KOPT-K1 (cell line): Measurements from ENCODE around the gene CHI3L1.

Experiments
- H3K27ac ChIP-seq: fragments of 200-600 bp; sonication (generic); 2 replicates; pipeline ENCODE4 v1.5.1; 2016; ENCODE audit warnings: antibody characterized with exemption, mild to moderate bottlenecking, low read depth, low read length; ENCODE audit not compliant: poor library complexity, severe bottlenecking
- H3K36me3 ChIP-seq: fragments of 200-600 bp; sonication (generic); 2 replicates; pipeline ENCODE4 v1.5.1; 2017; ENCODE audit warnings: antibody characterized with exemption, mild to moderate bottlenecking, low read length, moderate library complexity; ENCODE audit not compliant: insufficient read depth
- H3K9me3 ChIP-seq: fragments of 200-600 bp; sonication (generic); 2 replicates; pipeline ENCODE4 v1.5.1; 2017; ENCODE audit warnings: antibody characterized with exemption, low read length, mild to moderate bottlenecking; ENCODE audit not compliant: insufficient read depth, poor library complexity, severe bottlenecking

Gene CHI3L1

DNA sequence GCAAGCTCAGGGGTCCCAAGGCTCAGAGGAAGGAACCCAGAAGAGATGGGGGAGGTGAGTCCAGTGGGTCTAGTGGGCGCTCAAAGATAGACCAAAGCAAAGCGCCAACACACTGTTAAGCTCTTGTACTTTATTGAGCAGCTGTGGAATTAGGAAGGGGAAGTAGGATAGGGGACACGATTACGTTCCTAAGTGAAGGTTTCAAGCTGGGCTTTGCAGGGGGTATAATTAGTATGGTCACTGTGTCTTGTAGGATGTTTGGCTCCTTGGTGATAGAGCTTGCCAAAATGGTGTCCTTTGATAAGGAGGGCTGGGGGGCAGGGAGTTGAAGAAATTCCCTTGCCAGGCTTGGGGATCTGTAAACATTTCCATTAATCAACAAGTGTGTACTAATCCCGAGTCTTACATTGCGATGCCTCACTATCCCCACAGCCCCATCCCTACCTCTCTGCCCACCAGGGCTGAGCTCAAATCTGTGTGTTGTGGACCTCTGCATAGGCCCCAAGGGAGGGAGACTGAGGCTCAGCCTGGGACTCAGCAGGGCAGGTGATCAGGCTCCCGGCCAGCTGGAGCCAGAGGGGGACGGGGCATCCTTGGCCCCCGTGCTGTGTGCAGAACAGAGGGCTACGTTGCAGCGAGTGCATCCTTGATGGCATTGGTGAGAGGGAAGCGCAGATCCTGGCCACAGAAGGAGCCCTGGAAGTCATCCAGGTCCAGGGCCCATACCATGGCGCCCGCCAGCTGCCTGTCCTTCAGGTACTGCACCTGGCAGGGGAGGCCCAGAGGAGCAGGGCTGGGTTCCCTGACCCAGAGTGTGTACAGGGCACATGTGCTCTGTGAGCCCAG, 7.5 kb downstream of the CHI3L1 start:
- Histone ChIP-seq H3K9me3 (no peaks in the 10 kb centered on the region), H3K27ac (no peak overlapping the region), H3K36me3 (no peaks in the 10 kb centered on the region)

DNA sequence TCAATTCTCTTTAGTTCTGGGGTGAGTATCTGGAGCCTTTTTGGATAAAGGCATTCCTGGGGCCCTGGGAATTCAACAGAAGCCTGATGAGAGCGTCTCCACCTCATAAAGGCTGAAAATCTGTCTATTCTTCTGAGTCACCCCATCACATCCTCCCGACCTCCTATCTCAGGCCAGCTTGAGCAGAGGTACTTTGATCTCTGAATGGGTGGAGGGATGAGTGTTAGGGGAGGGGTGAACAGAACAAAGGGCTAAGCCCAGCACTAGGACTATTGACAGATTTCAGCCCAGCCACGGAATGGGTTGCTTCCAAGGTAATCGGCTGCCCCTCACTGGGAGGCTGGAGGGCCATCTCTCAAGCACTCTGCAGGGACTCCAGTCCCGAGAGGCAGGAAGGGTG, 8.4 kb downstream of the CHI3L1 start:
- Histone ChIP-seq H3K9me3 (no peaks in the 10 kb centered on the region), H3K36me3 (no peaks in the 10 kb centered on the region), H3K27ac (no peak overlapping the region)

DNA sequence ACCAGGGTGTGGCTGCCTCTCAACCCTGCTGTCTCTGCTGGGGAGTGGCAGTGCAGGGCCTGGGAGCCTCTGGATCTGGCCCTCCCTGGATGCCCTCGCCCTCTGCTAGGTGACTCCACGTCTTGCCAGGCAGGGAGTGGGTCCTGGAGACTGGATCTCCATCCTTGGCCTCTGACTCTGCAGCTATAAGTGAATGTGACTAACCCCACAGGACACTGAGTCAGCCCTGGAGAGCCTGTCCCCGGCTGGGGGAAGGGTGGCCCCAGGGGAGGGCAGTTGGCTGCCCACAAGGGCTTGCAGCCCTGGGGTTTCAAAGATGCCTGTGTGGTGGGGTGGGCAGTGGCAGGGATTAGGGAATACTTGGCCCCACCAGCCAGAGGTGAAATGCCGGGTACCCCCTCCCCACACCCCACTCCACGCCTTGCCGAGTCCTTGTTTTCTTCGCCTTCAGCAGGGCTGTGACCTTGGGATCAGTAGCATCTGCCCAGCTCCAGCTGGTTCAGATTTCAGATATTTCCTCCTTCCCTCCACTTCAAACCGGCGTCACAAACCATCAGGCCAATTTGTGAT, 8.9 kb downstream of the CHI3L1 start:
- no peaks in the 10 kb centered on the region for H3K36me3 ChIP-seq
- H3K27ac ChIP-seq = no peak overlapping the region

DNA sequence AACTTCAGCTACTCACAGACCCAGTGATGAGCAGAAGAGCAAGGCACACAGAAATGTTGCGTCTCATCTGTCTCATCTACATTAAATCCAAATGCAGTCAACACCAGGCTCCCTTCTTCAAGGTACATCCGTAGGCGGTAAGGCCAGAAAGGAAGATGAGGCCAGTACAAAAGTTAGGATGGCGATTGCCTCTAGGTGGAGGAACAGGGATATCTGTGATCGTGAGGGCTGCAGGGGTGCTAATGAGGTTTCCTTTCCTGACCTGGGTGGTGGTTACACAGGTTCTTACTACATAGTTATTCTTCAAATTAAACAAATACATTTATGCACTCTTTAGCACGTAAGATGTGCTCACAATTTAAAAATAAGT, 9.5 kb downstream of the CHI3L1 start:
- Histone ChIP-seq H3K36me3 (no peaks in the 10 kb centered on the region), H3K27ac (no peak overlapping the region), H3K9me3 (no peaks in the 10 kb centered on the region)

More for the DNA sequence above, 8.9 kb downstream of the CHI3L1 start:
- H3K9me3 ChIP-seq = no peaks in the 10 kb centered on the region

DNA sequence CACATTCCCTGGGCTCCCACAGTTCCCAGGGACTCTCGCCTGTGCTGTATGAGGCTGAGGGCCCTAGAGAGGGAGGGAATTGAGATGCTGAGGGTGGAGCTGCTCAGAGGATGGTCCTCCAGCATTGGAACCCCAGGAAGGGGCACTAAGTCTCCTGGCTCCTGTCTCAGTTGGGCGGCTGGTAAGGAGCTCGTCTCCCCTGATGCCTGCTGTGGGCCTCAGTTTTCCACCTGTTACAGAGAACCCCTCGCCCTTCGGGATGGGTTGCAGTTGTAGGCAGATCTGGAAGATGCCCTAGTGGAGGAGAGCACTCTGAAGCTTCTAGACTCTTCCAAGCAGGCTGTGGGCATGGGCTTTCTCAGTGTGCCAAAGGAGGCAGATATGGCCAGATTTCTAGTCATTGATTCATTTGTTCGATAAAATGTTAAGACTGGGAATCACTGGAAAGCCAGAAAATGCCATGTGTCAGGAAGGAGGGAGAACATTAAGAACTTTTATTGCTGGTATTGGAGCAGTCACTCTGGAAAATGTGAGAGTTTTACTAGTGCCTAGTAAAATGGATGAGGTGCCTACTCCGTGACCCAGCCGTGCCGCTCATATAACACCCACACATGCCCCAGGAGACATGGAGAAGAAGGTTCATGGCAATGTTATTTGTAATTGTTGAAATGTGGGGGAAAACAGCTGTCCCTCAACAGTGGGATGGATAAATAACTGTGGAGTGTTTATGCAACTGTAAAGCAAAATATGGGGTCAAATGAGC, 10.1 kb downstream of the CHI3L1 start:
- Histone ChIP-seq H3K9me3 (no peaks in the 10 kb centered on the region), H3K27ac (no peak overlapping the region), H3K36me3 (no peaks in the 10 kb centered on the region)

DNA sequence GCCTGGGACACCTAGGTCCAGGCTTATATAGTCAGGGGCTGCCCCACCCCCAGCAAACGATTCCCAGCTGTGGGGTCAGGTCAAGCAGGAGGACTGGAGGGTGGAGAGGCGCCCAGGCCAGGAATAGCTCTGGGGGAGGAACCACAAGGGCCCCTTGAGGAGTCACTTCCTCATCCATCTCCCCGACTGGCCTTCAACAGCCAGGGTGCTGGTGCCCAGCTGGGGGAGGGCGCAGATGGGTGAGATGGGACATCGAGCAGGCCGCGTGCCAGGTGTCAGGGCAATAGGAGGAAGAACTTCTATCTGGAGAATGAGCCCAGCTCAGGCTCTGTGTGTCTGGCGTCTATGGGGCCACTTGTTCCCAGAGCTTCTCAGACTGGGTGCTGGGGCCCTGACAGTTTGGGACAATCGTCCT, 10.7 kb downstream of the CHI3L1 start:
- H3K27ac ChIP-seq = no peak overlapping the region
- no peaks in the 10 kb centered on the region for H3K9me3 ChIP-seq
- no peaks in the 10 kb centered on the region for H3K36me3 ChIP-seq

DNA sequence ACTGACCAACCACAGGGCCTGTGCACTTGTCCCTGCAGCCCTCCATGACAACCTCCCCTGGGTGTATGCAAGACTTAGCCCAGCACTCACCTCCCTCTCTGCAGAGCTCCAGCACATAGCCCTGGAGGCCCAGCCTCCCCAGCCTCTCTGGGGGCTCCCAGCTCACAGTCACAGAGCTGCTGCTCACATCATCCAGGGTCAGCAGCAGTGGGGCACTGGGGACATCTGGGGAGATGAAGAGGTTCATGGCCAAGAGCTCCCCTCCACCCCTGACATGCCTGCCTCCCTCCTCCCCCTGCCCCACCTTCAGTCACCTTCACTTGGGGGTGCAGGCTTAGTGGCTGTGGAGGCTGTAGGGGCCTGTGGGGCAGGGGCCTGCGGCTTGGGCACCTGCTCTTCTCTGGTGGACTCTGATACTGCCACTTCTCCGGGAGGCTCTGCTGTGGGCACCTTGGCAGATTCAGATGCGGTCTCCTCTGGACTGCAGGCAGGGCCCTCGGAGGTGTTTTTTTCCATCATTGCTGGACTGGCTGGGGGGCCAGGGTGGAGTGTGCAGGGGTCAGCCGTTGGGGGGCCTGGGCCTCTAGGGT, 11.2 kb downstream of the CHI3L1 start, which contains the start of gene MYBPH:
TSS of gene MYBPH (minus strand) at position 590 of the 590 bp plus-strand sequence. CDS start at position 519, 71 bp downstream.
- Histone ChIP-seq H3K27ac (no peak within 1 kb of the TSS), H3K9me3 (no peaks in the 10 kb centered on the region), H3K36me3 (no peaks in the 10 kb centered on the region)

DNA sequence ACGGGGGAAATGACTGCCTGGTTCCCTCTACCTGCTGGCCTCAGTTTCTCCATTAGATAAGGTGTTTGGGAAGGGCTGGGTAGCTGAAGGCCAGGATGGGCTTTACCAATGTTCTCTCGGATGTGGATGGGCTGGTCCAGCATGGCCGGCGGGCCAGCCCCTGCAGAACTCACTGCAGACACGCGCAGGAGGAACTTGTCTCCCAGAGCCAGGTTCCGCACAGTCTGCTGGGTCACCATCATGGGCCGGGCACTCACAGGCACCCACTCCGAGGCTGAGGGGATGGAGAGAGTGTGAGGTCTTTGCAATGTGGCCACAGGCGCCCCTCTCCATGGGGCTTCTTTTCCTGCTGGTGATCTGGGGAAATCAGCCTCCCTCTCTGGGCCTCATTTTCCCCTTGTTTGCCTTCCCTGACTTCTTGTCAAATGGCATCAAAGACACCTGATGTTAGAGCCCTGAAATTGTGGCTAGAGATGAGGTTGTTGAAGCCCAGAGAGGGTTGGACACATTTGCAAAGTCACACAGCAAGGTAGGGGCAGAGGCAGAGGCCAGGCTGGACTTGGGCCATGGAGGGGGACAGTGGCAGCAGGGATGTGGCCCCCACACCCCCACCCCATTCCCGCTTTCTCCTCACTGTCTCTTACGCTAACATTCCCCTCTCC, 12.0 kb downstream of the CHI3L1 start:
- Histone ChIP-seq H3K36me3 (no peaks in the 10 kb centered on the region), H3K9me3 (no peaks in the 10 kb centered on the region), H3K27ac (no peak overlapping the region)

DNA sequence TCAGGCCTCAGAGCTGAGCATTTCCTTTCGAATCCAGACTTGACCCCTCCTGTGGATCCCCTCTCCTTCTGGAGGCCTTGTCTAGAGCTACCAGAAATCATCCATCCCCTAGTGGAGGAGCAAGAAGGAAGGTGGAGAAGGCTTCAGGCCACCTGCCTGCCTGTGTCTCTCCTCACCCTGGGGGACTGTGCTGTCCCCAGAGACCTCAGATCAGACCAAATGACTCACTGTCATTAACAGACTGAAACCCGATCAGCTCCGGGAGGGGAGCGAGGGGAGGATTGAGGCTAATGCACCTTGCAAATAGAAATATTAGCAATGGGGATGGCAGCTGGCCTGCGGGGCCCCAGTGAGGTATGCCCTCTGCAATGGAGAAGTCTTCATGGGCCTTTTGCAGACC, 12.9 kb downstream of the CHI3L1 start:
- Histone ChIP-seq H3K36me3 (no peaks in the 10 kb centered on the region), H3K9me3 (no peaks in the 10 kb centered on the region), H3K27ac (no peak overlapping the region)

DNA sequence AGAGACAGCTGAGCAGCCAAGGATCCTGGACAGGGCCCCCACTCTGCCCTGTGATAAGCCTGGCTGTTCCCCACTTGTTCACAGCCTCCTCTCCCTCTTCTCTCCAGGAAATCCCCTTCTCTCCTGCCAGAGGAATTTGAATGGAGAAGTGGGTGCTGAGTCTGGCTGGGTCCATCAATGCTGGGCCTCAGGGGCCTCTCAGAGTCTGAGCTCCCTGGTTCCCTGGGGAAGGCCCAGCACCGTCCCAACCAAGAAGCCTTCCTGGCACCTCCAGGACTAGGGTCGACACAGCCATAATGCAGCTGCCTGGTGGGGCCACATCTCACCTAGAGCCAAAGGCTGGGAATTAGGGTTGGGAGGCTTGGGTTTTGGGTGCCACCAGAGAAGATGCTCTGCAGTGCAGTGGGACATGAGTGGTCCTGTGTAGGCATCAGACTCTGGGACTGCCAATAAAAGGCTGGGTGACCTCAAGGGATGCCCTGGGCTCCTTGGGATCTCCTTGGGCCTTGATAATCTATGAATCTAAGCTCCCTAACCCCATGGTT, 13.4 kb downstream of the CHI3L1 start:
- no peaks in the 10 kb centered on the region for H3K36me3 ChIP-seq
- H3K9me3 ChIP-seq = no peaks in the 10 kb centered on the region
- H3K27ac ChIP-seq = no peak overlapping the region

DNA sequence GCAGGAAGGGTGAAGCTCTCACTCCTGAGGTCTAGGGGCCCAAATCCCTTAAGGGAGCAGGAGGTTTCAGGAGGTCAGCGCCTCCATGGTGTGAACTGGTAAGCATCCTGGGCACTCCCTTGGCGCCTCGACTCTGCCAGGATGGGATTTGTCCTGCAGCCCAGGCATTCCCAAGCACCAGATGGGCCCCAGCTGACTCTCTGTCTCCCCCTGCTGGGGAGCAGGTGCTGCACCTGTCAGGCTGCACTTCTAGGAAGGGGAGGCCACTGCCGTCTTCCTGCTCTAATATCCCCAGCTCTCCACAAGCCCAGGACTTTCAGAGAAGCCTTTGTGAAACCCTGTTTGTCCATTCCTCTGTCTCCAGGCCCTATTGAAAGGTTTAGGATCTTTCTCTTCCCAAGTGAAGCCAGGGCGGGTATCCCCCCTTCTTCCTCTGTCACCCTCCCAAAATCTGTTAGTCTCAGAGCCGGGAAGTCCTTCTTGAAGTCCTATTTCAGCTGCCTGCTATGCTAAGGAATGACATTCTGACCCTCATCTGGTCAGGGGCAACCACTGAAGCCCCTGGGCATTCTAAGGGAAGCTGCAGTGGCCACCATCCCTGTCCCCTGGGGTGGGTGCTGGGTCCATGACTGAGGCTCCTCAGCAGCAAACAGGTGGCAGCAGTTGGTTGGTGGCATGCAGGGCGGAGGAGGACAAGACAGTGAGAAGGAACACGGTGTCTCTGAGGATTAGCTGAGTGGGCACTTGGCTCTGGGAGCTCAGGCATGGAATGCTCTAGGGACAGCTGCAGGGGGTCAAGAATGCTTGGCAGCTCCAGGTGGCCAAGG, 14.1 kb downstream of the CHI3L1 start:
- H3K36me3 ChIP-seq = no peaks in the 10 kb centered on the region
- no peak overlapping the region for H3K27ac ChIP-seq
- no peaks in the 10 kb centered on the region for H3K9me3 ChIP-seq

DNA sequence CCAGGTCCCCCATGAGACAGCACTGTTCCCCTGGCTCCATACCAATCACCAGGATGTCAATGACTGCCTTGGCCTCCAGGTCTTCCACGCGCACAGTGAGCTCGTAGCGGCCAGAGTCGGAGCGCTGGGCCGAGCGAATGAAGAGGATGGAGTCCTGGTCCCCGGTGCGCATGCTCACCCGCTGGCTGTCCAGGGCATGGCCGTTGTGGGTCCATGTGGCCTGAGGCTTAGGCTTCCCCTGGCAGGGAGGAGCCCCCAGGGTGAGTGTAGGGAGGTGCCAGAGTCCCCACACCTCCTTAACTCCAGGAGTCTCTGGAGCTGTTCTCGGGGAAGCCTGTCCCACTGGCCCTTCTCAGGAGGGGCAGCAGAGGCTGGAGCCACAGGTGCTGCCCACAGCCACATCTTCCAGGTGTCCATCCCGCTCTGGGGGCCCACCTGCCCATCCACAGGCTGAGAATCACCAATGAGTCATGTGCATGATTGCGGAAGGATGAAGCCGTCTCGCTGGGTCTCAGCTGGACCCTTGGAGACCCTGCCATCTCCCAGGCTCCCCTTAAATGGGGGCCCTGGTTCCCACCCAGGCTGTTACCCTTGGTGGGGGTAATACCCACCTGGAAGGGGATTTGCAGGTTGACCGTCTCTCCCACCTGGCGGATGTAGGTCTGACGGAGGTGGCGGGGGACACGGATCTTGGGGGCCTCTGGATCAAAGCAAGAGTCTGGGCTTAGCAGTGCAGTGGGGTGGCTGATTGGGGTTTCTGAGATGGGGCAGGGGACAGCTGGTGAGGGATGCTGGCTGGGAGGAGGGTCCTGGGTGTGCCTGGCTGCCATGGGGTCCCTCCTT, 14.9 kb downstream of the CHI3L1 start:
- Histone ChIP-seq H3K36me3 (no peaks in the 10 kb centered on the region), H3K9me3 (no peaks in the 10 kb centered on the region), H3K27ac (no peak overlapping the region)

DNA sequence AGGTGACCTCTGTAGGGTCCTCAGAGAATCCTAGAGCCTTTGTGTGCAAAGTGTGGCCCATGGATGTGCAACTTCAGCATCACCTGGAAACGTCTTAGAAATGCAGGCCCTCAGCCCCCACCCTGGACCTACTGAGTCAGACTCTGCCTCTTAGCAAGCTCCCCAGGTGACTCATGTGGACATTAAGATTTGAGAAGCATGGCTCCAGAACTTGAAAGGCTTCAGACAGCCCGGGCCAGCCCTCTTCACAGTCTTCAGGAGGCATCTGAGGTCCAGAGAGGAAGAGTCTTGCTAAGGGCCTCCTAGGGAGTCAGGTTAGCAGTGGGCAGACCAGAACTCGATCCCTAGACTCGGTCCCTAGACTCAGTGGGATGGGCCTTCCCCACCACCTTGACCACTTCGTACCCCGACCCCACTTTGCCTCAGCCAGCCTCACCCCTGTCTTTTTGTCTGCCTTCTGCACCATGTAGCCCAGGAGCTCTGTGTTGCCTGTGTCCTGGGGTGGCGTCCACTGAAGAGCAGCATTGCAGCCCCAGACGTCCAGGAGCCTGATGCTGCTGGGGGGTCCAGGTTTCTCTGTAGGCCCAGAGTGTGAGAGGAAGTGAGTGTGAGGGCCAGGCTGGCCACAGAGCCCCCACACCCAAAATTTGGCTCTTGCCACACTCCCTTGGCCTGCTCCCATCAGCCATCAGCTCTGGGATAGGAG, 15.7 kb downstream of the CHI3L1 start:
- no peak overlapping the region for H3K27ac ChIP-seq
- no peaks in the 10 kb centered on the region for H3K36me3 ChIP-seq
- no peaks in the 10 kb centered on the region for H3K9me3 ChIP-seq
